Retinal pigment epithelial cell (primary cell): ENCODE measurements around the gene TCTN2.

Source experiments
- DNase-seq: peaks from one replicate; pipeline ENCODE4 v3.0.0-alpha.2; 2010; ENCODE audit warnings: low read depth
- H3K4me3 ChIP-seq: 2 replicates; pipeline ENCODE4 v1.5.1; 2011; ENCODE audit warnings: mild to moderate bottlenecking, low read length, control low read depth, moderate library complexity
- TF ChIP-seq, protein P1 (sequence below): conservative IDR thresholded peaks from 2 replicates; pipeline ENCODE4 v1.5.1; 2011; ENCODE audit warnings: low read depth, low read length, control low read depth, inconsistent platforms

The TCTN2 gene

GRCh38 chr12:123645878-123646277, 25.0 kb upstream of the TCTN2 start:
- TF ChIP-seq, protein P1, sequence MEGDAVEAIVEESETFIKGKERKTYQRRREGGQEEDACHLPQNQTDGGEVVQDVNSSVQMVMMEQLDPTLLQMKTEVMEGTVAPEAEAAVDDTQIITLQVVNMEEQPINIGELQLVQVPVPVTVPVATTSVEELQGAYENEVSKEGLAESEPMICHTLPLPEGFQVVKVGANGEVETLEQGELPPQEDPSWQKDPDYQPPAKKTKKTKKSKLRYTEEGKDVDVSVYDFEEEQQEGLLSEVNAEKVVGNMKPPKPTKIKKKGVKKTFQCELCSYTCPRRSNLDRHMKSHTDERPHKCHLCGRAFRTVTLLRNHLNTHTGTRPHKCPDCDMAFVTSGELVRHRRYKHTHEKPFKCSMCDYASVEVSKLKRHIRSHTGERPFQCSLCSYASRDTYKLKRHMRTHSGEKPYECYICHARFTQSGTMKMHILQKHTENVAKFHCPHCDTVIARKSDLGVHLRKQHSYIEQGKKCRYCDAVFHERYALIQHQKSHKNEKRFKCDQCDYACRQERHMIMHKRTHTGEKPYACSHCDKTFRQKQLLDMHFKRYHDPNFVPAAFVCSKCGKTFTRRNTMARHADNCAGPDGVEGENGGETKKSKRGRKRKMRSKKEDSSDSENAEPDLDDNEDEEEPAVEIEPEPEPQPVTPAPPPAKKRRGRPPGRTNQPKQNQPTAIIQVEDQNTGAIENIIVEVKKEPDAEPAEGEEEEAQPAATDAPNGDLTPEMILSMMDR: no peak
- no peak overlapping the region for H3K4me3 ChIP-seq

GRCh38 chr12:123648401-123648800, 22.5 kb upstream of the TCTN2 start:
- TF ChIP-seq, protein P1: no peak
- no peak overlapping the region for H3K4me3 ChIP-seq
- no peak for DNase-seq

More at GRCh38 chr12:123645878-123646277, 25.0 kb upstream of the TCTN2 start:
- no peak for DNase-seq

- no peak overlapping the region for H3K4me3 ChIP-seq
- TF ChIP-seq, protein P1: no peak
- DNase-seq: no peak
Measured at GRCh38 chr12:123654129-123654701, 16.7 kb upstream of the TCTN2 start.

- TF ChIP-seq, protein P1: no peak
- no peak overlapping the region for H3K4me3 ChIP-seq
- DNase-seq: no peak
Measured at GRCh38 chr12:123655420-123655819, 15.5 kb upstream of the TCTN2 start.

DNA sequence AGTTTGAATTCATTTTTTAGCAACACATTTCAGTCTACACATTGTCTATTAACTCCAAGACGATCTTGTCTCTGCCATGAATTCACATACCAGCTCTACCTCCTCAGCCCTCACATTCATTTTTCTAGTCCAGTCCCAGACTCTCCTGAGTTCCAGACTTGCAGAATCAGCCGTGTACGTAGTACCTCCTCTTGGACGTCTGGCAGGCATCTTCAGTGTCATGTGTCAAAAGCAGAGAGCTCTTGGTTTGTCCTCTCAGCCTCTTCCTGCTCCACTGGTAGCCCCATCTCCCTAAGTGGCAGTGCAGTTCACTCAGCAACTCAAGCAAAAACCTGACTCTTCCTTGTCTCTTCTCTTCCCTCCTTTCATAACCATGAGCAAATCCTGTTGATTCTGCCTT, 14.5 kb upstream of the TCTN2 start:
- TF ChIP-seq, protein P1: no peak
- DNase-seq: no peak
- H3K4me3 ChIP-seq: no peak overlapping the region

DNA sequence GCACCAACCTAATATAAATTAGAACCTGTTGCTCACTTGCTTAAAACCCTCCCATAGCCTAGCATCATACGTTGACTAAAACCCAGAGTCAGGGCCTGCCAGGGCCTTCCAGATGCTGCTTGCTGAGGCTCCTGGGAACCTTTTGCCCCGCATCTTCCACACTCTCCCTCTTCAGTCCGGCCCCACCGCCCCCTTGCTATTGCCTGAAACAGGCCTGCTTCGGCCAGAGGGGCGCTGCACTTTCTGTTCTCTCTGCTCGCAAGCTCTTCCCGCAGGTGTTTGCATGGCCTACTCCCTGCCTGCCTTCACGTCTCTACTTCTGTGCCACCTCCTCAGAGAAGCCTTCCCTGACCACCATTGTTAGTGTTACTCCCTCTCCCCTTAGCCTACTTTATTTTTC, 13.7 kb upstream of the TCTN2 start:
- DNase-seq: no peak
- TF ChIP-seq, protein P1: no peak
- H3K4me3 ChIP-seq: no peak overlapping the region

GRCh38 chr12:123659996-123660727, 10.8 kb upstream of the TCTN2 start:
- peak; percentile 48 for DNase-seq
- no peak overlapping the region for H3K4me3 ChIP-seq
- TF ChIP-seq, protein P1: no peak
